Spleen (tissue), 7 donors: ENCODE data around the gene WDFY2.

Experiments
- CTCF ChIP-seq, 11 experiments: fragments of 200-600 bp in 7 of 11; fragments of 450-650 bp in 4 of 11; sonication (generic) in 4 of 11; IDR thresholded peaks in 8 of 11; conservative IDR thresholded peaks in 3 of 11; 1 replicate in 7 of 11; 2 replicates in 4 of 11; pipeline versions ENCODE4 v1.4.0 to v1.8.0; 2016 to 2021; ENCODE audit warnings: antibody characterized with exemption in 11 of 11, inconsistent platforms in 4 of 11, mild to moderate bottlenecking in 1 of 11
- POLR2A ChIP-seq, 3 donors: fragments of 450-650 bp; IDR thresholded peaks; one replicate each; pipeline ENCODE4 v1.5.1; 2017; ENCODE audit warnings: antibody characterized with exemption in 3 of 3, mild to moderate bottlenecking in 1 of 3
- POLR2AphosphoS5 ChIP-seq, 3 donors: sonication (generic); formaldehyde crosslinking; IDR thresholded peaks; one replicate each; pipeline ENCODE4 v1.5.1; 2017; ENCODE audit warnings: antibody characterized with exemption in 3 of 3
- donor health status: DM: no; HTN: no; CAD: no; lungs with moderate emphysema.
- donor health status: DM: no; HTN: no; CAD: no.
- donor health status: DM: no; HTN: no; CAD: no.

GRCh38 chr13:51628059-51628852 lies 44.0 kb downstream of the WDFY2 start:
- TF ChIP-seq CTCF (IDR thresholded peaks at IDR 0.05 in 8 of 11, conservative IDR thresholded peaks at IDR 0.05 in 3 of 11) (no peak), POLR2A (IDR thresholded peaks at IDR 0.05) (no peak), POLR2AphosphoS5 (IDR thresholded peaks at IDR 0.05) (peak in 1 of 3 donors; percentile 12)
